Measurements from ENCODE around the gene RNPEPL1.
A peak's percentile ranks its signal among the peaks of the same experiment; 100 is the strongest.

The RNPEPL1 gene

GRCh38 chr2:240578488-240578887, 10.2 kb downstream of the RNPEPL1 start:
- DNase-seq: no peak

DNA sequence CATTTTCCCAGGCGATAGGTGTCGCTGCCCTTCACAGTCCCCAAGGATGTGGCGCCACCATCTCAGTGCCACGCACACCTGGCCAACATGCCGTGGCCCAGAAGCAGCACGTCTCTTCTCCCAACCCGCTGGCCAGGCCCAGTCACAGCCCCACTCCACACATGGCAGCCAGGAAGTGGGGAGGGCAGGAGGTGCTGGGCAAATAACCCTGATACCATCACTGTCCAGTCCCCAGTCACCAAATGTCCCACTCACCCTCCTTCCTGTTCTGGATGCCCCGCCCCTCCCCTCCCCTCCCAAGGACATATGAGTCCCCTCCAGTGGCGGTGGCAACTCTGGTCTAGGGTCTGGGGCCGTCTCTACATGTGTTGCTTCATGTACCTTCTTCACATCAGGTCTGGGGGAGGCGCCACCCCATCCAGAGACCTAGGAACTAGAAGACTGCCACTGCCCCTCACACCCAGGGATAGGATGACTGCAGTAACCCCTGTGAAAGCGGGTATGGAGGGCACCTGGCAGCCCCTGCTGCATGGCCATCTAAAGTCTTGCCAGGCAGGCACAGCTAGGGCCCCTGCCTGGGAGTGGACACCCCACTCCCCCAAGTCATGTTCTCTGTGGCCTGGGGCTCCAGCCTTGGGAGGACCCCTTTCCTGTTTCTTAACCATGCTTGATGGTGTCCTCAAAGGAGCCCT, 10.9 kb downstream of the RNPEPL1 start:
- DNase-seq: no peak

GRCh38 chr2:240579771-240580614, 11.7 kb downstream of the RNPEPL1 start:
- peak; percentile 7 for DNase-seq

- no peak for DNase-seq
These were observed 13.5 kb downstream of the RNPEPL1 start for GRCh38 chr2:240581811-240582210.

GRCh38 chr2:240582781-240583180, 14.5 kb downstream of the RNPEPL1 start:
- DNase-seq: no peak

DNA sequence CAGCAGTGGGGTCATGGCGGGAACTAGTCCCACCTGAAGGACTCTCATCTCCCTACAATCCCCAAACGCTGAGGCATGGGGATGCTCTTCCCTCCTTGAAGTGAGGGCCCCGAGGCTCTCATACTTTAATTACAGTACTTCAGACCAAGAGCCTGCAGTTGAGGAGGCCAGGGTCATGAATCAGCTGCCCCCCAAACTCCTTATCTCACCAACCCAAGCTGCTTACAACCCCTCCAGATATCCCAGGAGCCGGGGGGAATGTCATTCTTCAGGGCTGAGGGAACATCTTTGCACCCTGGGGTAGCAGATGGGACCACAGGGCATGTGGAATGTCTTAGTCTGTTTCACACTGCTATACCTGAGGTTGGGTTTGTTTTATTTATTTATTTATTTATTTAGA, 15.5 kb downstream of the RNPEPL1 start:
- no peak for DNase-seq

DNA sequence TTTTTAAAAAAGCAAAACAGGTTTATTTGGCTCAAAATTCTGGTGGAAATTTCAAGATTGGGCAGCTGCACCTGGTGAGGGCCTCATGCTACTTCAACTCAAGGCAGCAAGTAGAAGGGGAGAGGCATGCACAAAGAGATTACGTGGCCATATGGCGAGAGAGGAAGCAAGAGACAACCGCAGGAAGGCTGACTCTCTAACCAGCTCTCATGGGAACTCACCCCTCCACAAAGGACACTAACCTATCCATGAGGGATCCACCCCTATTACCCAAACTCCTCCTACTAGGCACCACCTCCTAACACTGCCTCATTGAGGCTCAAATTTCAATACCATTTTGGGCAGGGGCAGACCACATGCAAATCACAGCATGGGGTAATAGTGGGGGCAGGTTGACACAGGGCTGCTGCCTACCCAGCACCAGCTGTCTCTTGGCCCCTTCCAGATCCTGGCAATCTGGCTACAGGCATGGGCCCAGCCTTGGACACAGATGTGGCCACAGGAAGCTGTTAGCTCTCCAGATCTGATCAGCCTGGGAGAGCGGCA, 16.3 kb downstream of the RNPEPL1 start:
- DNase-seq: no peak

DNA sequence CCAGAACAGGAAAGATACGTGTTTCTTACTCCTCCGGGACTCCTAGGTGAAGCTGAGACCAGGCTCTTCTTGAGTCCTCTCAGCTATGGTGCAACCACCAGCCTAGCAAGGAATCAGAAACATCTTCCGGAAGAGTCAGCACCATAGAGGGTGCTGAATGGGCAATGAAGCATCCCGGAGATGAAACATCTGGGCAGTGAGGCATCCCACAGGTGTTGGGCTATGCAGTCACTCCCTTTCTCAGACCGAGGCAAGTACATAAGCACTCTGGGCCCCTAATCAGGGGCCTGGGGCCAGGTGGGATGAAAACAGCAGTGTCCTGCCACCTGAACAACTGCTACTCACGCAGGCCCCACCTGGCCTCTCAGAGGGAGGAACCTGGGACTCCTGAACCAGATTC, 16.8 kb downstream of the RNPEPL1 start:
- DNase-seq: no peak

GRCh38 chr2:240585681-240586197, 17.5 kb downstream of the RNPEPL1 start:
- no peak for DNase-seq

GRCh38 chr2:240586198-240586918, 18.1 kb downstream of the RNPEPL1 start, which contains the start of gene CAPN10:
Gene CAPN10 (plus strand): TSS chr2:240586734. CDS start chr2:240586912, 178 bp downstream.
- DNase-seq: peak; percentile 86

DNA sequence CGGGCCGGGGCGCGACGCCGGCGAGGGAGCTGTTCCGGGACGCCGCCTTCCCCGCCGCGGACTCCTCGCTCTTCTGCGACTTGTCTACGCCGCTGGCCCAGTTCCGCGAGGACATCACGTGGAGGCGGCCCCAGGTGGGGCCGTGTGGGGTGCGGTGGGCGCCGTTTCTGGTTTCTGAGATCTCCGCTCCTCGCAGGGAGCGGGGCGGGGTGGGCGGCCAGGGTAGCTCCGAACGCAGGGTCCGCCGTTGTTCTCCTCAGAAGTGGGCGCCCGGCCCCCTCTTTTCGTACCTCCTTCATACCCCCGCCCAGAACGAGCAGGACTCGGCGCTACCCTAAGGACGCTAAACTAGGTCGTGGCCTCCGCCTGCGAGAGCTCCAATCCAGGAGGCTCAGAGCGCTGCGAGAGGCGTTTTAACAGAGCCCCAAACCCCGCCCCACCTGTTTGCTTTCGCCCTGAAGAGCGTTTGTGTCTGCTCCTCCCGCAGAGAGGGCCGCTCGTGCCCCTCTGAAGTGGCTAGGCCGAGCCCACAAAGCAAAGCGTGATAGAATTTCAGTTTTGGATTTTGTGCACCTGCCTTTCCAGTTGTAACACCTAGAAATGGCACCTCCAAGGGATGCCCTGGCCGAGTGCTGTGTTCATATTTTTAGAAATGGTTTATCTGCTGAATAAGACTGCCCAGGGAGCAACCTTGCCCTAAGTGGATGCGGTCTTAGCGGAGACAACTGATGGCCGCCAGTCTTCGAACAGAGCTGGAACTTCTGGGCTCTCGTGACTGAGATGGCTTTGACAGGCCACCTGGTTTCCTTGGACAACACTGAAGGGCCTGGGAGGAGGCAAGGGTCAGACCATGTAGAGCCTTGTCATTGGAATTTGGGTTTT, 18.9 kb downstream of the RNPEPL1 start:
- peak; percentile 40 for DNase-seq

GRCh38 chr2:240588006-240588655, 19.8 kb downstream of the RNPEPL1 start:
- DNase-seq: no peak

DNA sequence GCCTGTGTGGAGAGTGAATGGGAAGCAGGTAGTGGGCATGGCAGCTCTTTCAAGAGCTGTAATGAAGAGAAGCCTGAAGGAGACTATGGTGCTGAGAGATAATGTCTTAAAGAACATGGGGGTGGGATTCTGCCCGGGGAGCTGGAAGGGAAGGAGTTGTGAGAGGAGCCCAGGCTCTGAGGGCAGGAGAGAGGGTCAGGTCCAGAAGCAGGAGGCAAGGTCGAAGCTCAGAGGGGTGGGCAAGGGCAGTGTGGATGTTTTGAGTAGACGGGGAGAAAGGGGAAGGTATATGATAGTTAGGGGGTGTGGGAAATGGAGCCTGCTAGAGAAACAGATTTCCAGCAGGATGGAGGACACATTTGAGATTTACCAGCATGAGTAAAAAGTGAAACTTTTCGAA, 20.4 kb downstream of the RNPEPL1 start:
- DNase-seq: no peak

GRCh38 chr2:240589375-240589774, 21.1 kb downstream of the RNPEPL1 start:
- no peak for DNase-seq

DNA sequence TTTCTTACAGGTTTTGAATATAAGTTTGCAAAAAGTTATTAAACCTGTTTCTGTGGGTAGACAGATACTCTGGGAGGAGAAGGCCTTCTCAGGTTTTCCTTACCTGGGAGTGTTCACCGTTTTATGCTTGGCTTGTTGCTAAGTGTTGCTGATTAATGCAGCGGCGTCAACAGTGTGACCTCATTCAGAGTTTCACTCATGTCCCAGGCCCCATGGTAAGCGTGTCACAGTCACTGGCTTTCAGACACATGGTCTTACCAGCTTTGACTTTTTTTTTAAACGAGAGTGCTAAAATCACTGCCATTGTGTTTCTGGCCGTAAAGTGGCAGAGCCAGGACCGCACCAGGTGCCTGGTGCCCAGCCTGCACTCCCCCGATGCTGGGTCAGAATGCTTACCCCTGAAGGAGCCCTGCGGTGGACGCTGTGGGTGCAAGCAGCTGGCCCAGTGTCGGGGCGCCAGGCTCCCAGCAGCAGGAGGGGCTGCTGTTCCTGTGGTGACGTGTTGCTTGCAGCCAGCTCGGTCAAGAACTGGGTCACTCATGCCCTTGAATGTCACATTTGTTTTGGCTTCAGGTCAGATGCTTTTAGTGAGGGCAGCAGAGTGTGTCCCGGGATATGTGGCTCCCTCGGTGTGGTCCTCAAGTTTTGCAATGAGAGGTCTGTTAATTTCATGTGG, 21.7 kb downstream of the RNPEPL1 start:
- DNase-seq: no peak

DNA sequence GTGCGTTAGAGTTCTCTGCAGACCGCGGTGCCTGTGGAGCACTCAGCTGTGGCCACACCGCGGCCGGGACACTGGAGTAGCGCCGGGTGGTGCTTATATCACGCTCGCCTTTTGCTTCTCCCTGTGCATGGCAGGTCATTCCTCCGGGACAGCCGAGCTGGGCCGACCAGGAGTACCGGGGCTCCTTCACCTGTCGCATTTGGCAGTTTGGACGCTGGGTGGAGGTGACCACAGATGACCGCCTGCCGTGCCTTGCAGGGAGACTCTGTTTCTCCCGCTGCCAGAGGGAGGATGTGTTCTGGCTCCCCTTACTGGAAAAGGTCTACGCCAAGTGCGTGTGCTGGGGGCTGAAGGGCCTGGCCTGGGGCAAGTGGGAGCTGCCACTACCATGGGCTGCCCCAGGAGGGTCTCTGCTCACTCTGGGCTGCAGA, 22.4 kb downstream of the RNPEPL1 start:
- DNase-seq: no peak

DNA sequence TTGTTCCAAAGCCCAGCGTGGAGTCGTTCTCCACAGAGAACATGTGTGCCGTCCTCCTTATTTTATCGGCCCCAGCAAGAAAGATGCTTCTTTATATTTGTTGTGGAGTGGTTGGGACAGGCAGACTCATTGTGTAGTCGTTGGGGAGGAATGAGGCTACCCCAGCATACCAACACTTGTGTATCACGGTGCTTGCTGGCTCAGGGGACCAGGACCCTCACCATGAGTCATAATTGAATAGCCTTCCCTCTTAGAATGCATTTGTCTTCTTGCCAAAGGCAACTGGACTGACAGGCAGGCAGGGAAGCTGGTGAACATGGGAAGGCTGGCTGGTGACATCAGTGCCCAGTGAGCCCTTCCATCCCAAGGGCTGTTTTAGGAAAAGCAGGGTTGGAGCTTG, 22.9 kb downstream of the RNPEPL1 start:
- no peak for DNase-seq

DNA sequence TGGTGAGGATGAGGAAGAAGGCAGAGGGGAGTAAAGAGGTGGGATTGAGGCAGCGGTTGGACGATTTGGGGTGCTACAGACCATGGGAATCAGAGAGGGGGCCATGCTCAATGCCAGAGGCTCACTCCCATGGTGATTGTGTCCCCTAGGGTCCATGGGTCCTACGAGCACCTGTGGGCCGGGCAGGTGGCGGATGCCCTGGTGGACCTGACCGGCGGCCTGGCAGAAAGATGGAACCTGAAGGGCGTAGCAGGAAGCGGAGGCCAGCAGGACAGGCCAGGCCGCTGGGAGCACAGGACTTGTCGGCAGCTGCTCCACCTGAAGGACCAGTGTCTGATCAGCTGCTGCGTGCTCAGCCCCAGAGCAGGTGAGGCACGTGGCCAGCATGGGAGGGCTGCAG, 23.5 kb downstream of the RNPEPL1 start:
- no peak for DNase-seq

GRCh38 chr2:240593026-240593702, 24.9 kb downstream of the RNPEPL1 start:
- no peak for DNase-seq
